Limb (tissue), 2 donors: ENCODE data around the gene PTCD2.

Source experiments
- DNase-seq, 2 donors: peaks; one replicate each; pipeline ENCODE4 v3.0.0-alpha.2; 2016; ENCODE audit errors: extremely low spot score in 2 of 2

Gene PTCD2, protein sequence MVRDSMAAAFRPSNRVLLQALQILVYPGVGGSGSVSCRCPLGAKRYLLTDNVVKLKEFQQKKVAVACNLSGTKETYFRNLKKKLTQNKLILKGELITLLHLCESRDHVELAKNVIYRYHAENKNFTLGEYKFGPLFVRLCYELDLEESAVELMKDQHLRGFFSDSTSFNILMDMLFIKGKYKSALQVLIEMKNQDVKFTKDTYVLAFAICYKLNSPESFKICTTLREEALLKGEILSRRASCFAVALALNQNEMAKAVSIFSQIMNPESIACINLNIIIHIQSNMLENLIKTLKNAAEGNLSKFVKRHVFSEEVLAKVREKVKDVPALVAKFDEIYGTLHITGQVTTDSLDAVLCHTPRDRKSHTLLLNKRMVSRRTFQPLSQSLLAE

DNA sequence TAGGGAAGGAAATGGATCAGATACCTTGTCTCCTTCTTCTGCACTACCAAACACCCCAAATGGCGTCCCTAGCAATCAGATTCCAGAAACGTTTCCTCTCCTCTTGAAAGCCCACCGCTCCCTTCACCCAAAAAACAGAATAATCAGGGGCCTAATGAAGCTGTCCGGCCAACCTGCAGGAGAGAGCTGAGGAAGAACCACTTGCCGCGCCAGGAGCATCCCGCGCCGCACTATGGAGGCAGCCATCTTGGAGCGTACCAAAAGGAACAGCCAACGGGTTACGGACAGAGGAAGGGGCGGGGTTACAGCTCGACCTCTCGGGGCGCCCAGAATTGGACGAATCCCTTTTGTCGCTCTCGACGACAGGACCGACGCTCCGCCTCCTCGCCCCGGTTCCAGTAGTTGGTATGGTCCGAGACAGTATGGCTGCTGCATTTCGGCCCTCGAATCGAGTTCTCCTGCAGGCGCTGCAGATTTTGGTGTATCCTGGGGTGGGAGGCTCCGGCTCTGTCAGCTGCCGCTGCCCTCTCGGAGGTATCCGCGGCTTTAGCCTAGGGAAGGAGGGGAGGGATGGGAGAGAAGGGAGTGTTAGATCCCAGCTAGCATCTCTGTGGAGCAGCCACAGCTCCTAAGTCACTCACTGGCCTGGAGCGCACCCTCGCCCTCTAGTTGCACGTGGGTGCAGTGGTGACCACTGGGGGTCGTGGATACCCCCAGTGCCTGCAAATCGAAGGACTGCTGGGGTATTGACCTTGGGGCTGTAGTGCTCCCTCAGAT lies at the start of gene PTCD2, which contains the start of gene MRPS27:
Gene PTCD2, plus strand, starts transcription at position 398 of the 777 bp plus-strand sequence. Its CDS starts 10 bp downstream, at position 408.
Gene MRPS27, minus strand, starts transcription at position 265 of the 777 bp plus-strand sequence. Its CDS starts 19 bp downstream, at position 246.
- DNase-seq, result peak; percentile 95 to 100

DNA sequence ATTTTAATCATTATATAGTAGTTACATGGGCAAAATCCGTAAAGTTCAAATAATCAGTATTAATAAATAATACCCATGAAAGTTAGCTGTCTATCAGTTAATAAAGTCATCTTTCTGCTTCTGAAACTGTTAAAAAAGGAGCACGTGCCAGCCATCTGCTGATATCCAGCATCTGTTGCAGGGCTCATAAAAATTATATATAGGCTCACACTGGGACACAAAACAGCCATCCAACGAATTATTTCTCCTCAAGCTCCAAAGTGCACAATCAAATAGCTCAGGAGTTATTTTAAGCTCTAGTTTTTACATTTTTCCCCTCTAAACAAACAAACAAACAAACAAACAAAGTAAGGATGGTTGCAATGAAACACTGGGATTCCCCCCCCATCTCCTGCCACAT lies 48.5 kb upstream of the PTCD2 start:
- DNase-seq, result no peak

DNA sequence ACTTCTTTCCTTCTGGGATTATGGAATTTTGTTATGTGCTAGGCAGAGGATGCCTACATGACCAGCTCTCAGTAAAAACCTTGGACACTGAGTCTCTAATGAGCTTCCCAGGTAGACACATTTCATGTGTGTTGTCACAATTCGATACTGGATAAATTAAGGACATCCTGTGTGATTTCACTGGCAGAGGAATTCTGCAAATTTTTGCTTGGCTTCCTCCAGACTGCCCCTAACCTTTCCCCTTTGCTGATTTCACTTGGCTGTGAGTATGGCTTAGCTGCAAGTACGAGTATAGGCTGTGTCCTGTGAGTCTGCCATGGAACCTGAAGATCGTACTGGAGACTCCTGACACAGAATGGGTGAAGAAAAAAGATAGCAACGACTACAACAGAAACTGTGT lies 47.8 kb upstream of the PTCD2 start:
- DNase-seq, result no peak

DNA sequence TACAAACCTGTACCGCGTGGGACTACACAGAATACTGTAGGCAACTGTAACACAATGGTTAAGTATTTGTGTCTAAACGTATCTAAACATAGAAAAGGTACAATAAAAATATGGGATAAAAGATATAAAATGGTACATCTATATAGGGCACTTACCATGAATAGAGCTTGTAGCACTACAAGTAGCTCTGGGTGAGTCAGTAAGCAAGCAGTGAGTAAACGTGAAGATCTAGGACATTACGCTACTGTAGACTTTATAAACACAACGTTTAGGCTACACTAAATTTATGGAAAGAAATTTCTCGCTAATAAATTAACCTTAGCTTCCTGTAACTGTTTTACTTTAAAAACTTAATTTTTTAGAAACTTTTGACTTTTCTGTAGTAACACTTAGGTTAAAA lies 46.6 kb upstream of the PTCD2 start:
- DNase-seq, result no peak

DNA sequence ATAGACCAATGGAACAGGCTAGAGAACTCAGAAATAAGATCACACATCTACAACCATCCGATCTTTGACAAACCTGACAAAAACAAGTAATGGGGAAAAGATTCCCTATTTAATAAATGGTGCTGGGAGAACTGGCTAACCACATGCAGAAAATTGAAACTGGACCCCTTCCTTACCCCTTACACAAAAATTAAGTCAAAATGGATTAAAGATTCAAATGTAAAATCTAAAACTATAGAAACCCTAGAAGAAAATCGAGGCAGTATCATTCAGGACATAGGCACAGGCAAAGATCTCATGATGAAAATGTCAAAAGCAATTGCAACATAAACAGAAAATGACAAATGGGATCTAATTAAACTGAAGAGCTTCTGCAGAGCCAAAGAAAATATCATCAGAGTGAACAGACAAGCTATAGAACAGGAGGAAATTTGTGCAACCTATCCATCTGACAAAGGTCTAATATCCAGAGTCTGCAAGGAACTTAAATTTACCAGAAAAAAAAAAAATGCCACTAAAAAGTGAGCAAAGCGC lies 43.9 kb upstream of the PTCD2 start:
- no peak for DNase-seq

DNA sequence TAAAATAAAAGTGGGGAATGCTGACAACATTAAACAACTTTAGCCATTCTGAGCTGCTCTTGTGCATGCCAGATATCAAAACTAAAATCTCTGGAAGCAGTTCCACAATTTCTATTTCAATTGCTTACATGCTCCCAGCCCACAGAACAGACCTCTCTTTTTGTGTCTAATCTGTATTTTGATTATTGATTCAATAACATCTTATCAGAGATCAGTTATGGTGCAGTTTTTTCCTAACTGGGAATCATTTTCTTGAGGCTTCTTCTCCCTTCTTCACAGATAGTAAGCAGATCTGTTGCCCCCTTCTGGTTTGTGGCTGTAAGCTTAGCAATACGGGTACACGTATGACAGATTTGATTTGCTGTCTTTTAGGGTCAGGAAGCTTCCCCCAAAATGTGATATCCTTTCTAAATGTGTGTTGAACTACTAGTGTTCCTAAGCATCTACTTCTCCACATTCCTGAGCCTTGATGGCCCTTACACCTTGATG lies 39.5 kb upstream of the PTCD2 start:
- peak in 1 of 2 donors; percentile 41 for DNase-seq

DNA sequence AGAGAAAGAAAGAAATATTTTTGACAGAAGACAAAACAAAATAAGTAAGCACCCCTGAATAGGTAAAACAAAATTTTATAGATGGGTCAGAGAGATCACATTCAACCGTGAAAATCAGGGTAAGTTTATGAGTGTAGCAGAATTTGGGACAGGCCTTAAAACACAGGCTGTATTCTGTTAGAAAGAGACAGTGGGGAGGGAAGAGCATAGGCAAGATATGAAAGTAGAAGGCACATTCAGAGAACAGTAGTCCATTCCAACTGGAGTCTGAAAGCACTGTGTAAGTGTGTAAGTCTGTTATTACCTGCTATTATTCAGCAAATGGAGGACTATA lies 38.8 kb upstream of the PTCD2 start:
- no peak for DNase-seq

DNA sequence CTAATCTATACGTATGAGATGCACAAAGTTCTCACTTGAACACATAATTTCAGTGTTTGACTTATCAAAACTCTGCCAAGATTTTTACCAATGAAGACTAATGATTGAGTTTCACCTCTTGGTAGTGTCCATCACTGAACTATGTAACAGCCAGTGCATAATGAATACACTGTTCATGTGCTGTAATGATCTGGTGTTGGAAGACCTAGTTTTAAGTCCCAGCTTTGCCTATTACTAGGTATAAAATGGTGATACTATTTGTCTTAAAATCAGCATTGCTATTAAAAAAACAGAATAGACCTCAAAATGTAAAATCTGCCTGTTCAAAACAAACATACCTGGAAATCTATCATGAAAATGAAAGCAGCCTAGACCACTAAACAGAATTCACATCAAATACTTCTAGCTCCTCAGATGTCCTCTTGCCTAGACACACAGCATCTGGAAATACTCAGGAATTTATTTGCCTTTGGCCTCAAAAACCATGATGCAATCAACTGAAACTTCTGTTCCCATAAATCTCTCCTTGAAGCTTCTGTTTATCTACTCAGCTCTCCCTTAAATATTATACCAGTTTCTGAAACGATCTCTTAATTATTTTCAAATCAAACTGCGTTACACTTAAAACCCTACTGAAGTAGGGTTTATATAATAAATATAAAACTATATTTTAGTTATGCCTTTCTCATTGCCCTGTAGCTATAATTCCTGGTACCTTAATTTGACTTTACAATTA lies 38.2 kb upstream of the PTCD2 start:
- peak in 1 of 2 donors; percentile 78 for DNase-seq

DNA sequence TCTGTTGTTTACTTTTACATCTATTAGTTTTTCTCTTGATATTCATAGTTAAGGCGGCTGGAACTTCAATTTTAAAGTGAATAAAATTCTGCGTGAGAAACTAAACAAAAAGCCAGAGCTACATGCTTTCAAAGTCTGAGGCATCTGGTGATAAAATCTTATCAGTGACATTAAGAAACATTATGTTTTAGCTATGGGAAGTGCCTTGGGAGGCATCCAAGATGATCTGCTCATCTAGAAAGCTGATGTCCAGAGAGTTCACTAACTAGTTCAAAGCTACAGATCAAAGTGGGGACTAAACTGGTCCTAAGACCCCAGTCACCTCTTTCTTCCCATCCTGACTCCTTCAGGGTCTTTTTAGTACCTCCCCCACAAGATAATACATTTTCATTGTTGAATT lies 37.3 kb upstream of the PTCD2 start:
- no peak for DNase-seq

DNA sequence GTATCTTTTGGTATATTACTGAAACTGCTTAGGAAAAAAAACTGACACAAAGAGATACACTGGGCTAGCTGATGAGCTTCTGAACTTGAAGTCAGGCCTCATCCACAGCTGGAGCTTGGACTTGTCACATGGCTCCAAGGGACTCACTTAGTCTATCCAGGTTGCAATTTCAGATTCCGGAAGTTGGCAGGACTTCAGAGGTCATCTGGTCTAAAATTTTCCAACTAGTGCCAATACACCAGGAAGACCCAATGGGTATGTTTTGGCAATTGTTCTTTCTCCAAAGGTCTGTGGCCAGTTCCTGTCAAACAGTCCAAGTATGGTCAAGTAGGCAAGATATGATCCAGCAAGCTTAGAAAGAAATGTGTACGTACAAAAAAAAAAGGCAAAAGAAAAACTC lies 36.8 kb upstream of the PTCD2 start:
- DNase-seq, result no peak

DNA sequence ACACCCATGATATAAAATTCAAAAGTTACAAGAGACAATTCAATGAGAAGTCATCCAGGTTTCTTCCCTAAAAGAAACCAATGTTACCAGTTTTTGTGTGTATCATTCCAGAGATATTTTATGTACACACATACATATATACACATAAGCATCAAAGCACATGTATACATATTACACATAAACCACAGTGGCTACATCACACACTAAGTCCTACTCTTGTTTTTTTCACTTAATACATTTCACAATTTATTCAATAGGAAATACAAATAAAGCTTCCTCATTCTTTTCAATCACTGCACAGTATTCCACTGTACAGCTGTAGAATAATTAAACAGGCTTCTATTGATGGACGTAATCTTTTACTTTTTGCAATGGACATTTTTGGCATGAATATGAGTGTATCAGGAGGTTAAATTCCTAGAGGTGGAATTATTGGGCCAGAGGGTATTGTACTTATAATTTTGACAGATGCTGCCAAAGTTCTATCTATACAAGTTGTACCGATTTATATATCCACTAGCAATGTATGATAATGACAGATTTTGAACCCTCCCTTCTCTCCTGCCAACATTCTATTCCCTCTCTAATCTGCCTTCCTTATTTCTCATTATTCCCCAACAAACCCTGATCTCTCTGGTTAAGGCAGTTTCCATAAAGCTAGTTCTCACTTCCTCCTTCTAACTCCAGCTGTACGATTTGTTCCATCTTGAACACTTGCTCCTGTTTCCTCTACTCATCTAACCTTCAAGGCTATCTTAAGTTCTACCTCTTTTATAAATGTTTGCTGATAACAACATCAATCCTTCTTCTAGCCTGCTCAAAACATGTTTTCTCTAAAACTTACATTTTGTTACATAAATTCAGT lies 35.4 kb upstream of the PTCD2 start:
- no peak for DNase-seq

DNA sequence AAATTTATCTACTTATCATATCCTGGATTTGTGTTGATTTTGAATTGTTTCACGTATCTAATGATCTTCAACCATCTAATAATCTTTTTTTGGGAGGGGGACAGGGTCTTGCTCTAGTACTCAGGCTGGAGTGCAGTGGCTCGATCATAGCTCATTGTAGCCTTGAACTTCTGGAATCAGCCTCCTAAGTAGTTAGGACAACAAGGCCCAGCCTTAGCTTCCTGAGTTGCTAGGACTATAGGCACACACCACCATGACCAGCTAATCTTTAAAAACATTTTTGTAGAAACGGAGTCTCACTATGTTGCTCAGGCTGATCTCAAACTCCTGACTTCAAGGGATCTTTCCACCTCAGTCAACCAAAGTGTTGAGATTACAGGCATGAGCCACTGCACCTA lies 34.8 kb upstream of the PTCD2 start:
- DNase-seq, result no peak

DNA sequence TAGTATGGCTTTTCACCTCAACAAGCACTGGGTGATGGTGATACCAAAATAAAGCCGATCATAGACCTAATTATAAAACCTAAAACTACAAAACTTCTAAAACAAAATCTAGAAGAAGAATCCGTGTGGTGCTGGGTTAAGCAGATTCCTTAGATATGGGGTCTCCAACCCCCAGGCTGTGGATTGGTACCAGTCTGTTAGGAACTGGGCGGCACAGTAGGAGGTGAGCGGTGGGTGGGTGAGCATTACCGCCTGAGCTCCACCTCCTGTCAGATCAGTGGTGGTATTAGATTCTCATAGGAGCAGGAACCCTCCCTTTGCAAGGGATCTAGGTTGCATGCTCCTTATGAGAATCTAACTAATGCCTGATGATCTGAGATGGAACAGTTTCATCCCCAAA lies 33.4 kb upstream of the PTCD2 start:
- no peak for DNase-seq

DNA sequence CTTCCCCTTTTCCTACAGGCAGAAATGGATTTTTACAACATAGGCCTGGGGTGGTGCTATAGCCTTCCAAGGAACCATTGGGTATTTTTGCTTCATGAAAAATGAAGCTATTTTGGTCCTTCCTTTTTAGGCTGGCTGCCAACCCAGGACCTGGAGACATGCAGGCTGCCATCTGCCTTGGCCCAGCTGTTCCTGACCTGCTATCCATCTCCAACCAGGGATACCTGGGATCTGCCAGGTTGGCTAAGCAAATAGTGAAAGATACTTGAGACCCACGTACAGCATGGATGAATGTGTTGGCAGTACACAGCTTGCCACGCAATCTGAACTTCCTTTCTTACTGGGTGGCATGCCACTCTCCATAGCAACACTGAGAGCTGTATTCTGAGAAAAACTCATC lies 31.2 kb upstream of the PTCD2 start:
- no peak for DNase-seq

DNA sequence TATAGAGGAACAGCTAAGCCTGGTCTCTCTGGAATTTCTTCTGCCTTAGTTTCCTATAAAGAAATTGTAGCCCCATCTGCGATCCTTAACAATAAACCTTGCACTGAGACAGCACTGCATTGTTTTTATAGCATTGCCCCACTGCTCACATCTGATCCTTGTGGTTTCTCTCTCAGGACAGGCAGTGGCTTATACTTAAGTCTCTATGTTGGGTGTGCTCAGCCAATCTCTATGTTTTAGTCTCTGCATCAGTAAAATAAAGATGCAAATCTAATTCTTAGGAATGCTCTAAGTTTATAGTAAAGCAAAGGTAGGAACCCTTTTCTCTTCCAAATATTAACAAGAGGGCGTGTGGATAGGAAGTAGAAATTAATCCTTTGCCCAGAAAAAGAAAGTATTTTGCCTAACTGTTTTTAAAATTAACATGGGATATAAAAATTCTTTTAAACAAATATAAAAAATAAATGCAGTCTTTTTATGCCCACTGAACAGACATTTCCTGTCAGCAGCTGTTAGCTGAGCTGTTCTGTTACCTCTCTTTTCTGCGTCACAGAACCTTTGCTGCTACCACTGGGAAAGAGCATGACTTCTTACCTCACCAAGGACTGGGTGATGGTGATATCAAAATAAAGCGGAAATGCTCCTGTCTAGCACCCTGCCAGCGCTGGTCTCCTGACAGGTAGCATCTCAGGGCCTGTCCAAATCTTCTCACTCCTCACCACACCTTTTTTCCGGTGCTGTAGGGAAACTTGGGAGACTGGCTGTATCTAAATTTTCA lies 29.6 kb upstream of the PTCD2 start:
- no peak for DNase-seq

DNA sequence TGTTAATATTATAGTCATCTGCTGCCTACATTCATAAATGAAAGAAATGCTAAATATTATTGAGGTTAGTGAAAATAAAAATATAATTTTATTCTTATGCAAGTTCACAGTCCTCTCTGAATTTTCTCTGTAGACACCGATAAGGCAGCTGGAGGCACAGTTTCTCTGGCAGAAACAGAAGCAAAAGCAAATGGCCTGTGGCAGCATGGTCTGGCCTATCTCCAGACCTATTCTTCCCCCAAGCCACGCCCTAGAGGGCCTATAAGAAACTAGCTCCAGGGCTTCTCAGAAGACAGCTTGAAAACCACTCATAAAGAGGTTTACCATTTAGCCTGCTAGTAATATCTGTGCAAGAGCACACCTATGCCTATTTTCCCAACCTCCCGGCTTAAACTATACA lies 28.6 kb upstream of the PTCD2 start:
- DNase-seq, result no peak

DNA sequence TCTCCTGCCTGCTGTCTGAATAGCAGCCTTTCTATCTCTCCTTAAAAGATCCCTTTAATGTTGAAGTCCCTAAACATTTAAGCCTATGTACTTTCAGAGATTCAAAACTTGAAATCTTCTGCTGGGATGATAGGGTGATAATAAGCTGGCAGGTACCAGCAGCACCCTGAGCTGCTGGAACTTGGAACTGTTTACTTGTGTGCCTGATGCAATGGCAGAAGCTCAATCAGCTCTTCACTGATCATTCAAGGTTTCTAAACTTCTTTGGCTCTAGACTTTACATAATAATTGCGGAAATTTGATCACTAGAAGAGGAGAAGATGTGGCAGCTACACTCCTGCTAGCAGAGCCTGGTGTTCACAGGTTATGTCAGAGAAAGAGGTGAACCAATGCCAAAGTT lies 27.8 kb upstream of the PTCD2 start:
- no peak for DNase-seq

DNA sequence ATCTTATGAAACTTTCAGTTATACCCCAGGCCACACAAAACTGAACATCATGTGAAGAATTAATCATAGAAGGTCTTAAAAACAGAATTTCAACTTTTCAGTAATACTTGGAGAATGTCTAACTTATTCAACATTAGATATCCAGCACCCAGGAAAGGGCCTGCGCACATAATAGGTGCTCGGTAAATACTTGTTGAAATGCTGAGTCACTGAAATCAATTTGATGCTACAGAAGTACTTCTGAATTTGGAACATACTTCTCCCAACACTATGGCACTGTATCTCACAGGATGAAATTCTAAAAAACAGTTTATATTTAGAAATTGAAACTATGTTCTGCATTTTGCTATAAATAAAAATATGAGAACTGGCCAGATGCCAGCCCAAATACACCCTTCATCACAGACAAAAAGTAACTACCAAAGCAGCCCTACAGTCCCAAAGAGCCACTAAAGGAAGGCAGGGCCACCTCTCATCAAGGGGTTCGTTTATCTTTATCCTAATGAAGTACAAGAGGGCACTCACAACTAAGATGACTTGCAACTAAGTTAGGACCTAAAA lies 26.6 kb upstream of the PTCD2 start:
- no peak for DNase-seq

DNA sequence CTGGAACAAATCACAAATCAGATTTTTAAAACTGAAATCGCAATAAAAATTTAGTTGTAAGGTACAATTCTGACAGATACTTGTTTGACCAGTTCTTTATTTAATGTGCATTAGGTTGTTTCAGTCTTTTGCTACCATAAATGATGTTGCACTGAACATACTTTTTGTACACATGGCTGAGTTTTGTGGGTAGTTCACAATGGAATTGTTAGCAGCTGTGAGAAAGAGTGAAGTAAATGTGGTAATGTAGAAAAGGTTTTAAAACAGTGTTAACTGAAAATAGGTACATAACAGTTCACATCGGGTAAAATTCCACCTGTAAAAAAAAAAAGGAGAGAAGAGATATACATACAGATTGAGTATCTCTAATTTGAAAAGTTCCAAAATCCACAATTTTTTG lies 25.7 kb upstream of the PTCD2 start:
- DNase-seq, result no peak

DNA sequence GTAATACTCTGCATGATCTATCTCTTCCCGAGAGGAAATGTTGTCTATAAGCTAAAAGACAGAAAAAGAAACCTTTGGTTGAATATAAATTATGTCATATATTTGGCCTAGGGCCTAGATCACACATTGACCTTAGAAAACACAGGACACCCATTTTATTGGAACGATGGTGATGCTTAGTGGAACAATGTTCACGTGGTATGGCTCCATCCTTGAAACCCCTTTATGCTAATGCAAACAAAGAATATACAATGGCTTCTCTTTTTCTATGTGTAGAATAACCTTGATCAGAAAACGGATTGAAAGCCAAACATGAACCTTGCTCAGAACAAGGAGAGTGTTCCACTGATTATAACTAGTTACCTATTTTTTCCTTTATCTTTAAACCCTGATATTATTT lies 24.6 kb upstream of the PTCD2 start:
- DNase-seq, result no peak
